ENCODE measurements around the gene VPS37B.

DNA sequence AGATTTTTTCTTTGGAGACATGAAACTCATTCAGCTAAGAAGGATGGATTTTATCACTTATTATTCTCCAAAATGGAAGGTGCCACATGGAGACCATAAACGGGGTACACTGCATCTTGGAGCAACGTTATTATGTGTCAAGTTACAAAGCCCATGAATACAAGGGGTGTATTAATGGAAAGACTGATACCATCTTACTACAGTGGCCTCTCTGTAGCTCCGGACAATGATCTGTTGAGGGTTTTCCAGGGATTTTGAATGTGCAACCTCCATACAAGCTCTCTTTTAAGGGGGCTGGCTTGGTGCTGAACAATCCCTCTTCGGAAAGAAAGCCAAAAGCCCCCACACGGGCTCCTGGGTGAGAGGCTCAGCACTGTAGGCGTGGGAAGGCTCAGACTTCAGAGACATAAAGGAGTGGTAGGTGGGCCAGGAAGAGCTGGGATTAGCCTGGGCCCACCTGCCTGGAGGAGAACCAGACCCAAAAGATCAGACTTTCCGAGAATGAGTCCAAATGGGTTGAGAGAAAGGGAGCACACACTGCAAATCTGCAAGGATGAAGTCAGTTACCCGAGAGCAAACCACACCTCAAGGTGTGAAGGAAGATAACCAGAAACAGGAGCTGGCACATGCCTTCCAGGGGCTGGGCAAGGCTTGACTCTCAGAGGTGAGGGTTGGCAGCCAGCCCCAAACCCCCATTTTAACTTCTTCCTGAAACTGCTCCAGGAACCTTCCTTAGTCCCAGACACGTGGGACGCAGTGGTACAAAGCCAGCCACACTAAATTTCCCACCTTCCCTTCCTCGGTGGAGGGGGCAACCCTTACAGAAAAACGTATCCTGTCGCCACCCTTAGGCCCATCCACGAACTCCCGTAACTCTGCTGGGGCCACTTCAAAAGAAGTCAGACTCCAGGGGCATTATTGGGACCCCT is 1.5 kb downstream of the VPS37B start:
- TF ChIP-seq, protein P1, sequence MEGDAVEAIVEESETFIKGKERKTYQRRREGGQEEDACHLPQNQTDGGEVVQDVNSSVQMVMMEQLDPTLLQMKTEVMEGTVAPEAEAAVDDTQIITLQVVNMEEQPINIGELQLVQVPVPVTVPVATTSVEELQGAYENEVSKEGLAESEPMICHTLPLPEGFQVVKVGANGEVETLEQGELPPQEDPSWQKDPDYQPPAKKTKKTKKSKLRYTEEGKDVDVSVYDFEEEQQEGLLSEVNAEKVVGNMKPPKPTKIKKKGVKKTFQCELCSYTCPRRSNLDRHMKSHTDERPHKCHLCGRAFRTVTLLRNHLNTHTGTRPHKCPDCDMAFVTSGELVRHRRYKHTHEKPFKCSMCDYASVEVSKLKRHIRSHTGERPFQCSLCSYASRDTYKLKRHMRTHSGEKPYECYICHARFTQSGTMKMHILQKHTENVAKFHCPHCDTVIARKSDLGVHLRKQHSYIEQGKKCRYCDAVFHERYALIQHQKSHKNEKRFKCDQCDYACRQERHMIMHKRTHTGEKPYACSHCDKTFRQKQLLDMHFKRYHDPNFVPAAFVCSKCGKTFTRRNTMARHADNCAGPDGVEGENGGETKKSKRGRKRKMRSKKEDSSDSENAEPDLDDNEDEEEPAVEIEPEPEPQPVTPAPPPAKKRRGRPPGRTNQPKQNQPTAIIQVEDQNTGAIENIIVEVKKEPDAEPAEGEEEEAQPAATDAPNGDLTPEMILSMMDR (IDR thresholded peaks at IDR 0.05), result peak in 1 of 6 experiments; percentile 20
- TF ChIP-seq POLR2A (IDR thresholded peaks at IDR 0.05), result peak in 1 of 2 donors; percentile 35
